Measurements from ENCODE around the gene SNRNP200.
"Not testable (repeated sequence)": the region's sequence is repeated elsewhere in the genome, so short reads cannot be mapped to it uniquely, and the experiment has no call there.

Gene SNRNP200

DNA sequence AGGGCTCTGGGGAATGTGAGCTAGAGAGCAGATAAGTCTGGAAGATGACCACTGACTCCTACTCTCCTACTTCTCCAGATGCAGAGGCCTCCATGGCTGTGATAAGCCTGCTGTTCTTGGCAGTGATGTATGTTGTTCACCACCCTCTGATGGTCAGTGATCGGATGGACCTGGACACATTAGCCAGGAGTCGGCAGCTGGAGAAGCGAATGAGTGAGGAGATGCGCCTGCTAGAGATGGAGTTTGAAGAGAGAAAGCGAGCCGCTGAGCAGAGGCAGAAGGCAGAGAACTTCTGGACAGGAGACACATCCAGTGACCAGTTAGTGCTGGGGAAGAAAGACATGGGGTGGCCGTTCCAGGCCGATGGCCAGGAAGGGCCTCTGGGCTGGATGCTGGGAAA is 21.2 kb upstream of the SNRNP200 start:
- no peak for DNase-seq (ENCODE audit: low read depth)
- no peak overlapping the region for H3K4me3 ChIP-seq (ENCODE audit: low read depth, low read length)

DNA sequence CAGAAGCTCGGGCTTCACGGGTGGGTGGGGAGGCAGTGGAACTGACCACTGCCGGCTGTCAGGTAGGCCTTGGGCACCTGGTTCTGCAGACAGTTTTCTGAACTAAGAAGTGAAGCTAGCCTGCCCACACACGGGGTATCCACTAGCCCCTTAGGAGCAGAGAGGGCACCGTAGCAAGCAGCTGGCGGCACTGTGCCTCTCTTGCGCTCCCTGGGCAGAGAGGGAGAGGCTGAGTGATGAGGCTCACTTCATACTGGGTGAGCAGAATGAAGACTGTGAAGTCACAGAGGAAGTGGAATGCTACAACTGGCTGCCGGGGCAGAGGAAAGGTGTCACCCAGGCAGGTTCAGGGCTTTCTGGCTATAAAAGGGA is 20.5 kb upstream of the SNRNP200 start:
- peak overlapping the region; percentile 52 for H3K4me3 ChIP-seq (ENCODE audit: low read depth, low read length)
- DNase-seq (ENCODE audit: low read depth), result no peak

DNA sequence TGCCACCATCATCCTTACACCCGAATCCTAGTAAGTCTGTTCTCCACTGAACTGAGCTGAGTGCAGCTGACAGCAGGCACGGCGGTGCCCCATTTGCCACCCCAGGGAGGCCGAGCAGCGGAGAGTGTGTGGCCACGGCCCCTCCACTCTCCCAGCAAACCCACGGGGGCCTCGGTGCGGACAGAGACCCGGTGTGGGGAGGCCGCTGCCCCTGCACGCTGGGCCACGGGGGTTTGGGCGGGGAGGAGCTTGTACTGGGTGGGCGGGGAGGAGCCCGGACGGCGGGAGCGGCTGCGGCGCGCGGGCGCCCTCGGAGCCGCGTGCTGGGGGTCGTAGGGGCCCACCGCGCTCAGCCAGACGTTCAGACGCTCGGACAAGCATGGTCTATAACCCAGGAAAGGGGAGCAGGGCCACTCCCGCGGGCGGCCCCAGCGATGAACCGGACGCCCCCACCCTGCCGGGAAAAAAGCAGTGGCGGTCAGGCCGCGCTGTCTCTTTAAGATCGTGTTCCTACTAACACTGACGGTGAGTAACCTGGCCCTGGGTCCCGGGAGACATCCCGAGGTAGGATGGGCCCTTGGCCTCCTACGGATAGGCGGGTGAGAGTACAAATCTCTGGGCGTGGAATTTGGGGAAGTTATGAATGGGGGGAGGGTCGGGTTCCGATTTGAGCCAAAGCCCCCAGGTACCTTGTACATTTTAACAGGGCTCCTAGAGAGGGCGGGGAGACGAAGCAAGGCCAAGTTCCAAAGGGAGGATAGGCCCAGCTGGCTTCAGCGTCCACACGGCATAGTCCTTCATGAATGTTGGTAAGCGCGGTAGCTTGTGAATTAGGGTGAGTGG is 19.9 kb upstream of the SNRNP200 start, which contains the start of gene ITPRIPL1:
Gene ITPRIPL1, plus strand, starts transcription at position 277 of the 843 bp plus-strand sequence. Its CDS starts 523 bp downstream, at position 800.
- H3K4me3 ChIP-seq (ENCODE audit: low read depth, low read length), result peak within 1 kb of the TSS; percentile 52
- DNase-seq (ENCODE audit: low read depth), result no peak

DNA sequence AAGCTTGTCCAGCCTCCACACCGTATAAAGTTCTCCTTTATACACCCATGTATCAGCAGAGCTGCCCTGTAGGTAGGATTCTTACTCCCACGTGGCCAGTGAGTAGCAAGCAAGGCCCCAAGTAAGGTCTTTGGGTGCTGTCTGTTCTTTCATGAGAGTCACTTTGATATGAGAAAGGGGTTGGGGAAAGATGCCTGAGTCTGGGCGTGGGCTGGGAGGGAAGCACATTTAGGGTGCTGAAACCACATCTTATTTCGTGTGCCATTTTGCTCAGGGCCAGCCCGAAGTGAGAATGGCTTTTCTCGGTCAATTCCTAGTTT is 19.3 kb upstream of the SNRNP200 start:
- H3K4me3 ChIP-seq (ENCODE audit: low read depth, low read length), result peak overlapping the region; percentile 52
- DNase-seq (ENCODE audit: low read depth), result no peak

DNA sequence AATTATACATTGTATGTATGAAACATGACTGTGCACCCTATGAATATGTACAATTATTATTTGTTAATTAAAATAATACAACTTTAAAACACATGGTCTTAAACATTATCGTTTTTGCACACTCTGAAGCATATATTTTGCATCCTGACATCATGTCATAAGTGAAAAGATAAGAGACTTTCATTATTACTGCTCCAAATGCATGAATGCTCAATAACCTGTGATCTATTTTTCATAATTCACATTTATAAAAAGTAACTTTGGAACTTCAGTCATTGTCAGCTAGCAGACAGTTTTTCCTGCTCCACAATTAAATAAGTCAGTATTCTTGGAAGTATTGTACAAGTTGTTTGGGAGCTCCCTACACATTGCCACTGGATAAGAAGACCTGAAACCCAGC is 18.5 kb upstream of the SNRNP200 start:
- H3K4me3 ChIP-seq (ENCODE audit: low read depth, low read length), result no peak overlapping the region
- DNase-seq (ENCODE audit: low read depth), result no peak

DNA sequence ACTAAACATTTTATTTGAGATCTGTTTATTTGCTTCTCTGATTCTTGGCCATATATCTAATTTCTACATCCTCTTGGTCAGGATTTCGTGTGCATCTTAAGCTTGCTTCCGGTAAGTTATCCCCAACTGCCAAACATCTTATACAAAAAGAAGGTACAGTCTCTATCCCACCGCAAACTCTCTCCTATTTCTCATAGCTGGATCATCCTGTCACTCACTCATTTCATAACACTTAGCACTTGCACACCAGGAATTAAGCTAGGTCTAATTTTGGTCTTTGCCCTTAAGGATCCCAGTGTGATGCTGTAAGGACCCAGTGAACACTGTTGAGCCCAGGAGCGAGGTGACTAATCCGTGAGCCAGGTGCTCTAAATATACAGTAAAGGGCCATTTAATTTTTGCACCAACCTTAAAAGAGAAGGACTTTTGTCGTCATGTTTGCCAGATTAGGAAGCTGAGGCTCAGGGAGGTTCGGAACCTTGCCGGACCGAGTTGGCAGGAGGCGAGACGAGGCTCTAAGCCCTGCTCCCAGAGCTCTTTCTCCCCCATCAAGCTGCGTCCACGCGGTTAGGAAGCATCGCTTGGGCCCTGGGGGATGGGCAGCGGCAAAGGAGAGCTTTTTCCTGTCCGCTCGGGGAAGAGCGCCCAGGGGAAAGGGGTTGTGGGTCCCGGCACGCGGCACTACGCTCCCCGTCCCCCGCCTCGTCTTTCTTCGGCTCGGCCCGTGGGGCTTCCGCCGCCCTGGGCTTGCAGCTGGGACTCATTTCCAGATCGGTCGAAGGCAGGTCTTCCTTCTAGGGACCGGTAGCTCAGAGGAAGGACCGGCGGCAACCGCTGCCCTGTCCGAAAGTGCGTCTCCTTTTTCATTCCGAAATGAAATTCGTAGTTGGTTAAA is 15.6 kb upstream of the SNRNP200 start:
- H3K4me3 ChIP-seq (ENCODE audit: low read depth, low read length), result peak overlapping the region; percentile 55
- no peak for DNase-seq (ENCODE audit: low read depth)

DNA sequence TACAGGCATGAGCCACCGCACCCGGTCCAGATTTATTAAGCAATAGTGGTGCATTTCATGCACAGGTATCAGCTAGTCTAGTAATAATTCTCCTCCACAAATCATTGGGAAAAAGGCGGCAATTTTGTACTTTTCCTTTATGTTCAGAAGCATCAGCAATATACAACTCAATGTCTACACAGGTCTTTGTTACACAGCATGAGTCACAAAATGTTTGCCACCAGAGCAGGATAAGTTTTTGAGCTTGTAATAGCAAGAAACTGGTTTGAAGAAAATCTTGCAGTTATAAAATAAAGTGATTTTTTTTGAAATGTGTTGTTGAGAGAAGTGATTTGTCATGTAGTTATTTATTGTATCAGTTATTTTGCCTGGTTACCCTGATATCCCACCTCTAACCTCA is 15.0 kb upstream of the SNRNP200 start:
- no peak for DNase-seq (ENCODE audit: low read depth)
- no peak overlapping the region for H3K4me3 ChIP-seq (ENCODE audit: low read depth, low read length)

DNA sequence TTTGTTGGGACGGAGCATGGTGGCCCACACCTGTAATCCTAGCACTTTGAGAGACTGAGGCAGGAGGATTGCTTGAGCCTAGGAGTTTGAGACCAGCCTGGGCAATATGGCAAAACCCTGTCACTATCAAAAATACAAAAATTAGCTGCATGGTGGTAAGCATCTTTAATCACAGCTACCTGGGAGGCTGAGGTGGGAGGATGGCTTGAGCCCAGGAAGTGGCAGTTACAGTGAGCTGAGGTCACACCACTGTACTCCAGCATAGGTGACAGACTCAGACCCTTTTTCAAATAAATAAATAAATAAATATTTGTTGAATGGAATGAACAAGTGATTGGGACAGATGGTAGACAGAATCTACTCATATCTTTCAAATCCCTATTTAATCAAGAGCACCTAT is 14.1 kb upstream of the SNRNP200 start:
- no peak overlapping the region for H3K4me3 ChIP-seq (ENCODE audit: low read depth, low read length)
- DNase-seq (ENCODE audit: low read depth), result no peak

DNA sequence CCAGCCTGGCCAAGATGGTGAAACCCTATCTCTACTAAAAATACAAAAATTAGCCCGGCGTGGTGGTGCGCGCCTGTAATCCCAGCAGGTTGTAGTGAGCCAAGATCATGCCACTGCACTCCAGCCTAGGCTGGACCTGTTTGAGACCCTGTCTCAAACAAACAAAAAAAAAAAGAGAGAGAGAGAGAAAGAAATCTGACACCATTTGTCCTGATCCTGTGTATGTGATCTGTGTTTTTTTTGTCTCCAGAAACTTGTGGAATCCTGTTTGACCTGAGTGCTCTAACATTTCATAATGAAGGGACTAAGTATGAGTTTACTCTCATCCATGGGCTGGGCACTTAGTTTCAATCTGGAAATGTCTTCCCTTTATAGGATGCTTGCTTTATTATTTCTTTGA is 13.4 kb upstream of the SNRNP200 start:
- DNase-seq (ENCODE audit: low read depth), result no peak
- H3K4me3 ChIP-seq (ENCODE audit: low read depth, low read length), result no peak overlapping the region

DNA sequence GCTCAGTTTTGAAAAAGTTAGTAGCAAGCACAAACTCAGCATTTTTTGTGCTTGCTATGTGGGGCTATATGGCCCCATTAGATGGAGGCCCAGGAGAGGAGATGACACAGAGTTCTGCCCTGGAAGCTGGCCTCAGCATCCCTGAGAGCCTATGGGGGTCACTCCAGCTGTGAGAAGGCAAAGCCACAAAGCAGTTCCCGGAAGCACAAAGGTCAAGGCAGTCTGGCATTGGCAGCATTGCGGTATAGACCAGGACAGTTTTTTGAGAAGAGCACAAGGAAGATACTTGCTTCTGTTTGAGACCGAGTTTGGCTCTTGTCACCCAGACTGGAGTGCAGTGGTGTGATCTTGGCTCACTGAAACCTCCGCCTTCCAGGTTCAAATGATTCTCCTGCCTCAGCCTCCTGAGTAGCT is 12.2 kb upstream of the SNRNP200 start:
- DNase-seq (ENCODE audit: low read depth), result no peak

DNA sequence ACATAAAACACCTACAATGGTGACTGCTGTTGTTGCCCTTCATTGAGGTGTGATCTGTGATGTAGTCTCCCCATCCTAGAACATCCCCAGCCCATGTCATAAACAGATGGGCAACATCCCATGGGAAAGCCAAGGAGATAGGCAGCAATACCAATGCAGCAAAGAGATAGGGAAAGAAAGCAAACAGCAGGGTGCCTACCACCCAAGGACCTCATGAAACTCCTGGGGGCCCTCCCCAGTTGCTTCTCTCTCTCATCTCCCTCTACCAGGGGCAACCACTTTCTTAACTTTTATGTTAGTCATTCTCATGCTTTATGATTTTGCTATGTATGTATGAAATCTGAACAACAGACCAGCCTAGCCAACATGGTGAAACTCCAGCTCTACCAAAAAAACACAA is 11.7 kb upstream of the SNRNP200 start:
- no peak for DNase-seq (ENCODE audit: low read depth)
- H3K4me3 ChIP-seq (ENCODE audit: low read depth, low read length), result no peak overlapping the region

More for the DNA sequence above, 12.2 kb upstream of the SNRNP200 start:
- H3K4me3 ChIP-seq (ENCODE audit: low read depth, low read length), result no peak overlapping the region

DNA sequence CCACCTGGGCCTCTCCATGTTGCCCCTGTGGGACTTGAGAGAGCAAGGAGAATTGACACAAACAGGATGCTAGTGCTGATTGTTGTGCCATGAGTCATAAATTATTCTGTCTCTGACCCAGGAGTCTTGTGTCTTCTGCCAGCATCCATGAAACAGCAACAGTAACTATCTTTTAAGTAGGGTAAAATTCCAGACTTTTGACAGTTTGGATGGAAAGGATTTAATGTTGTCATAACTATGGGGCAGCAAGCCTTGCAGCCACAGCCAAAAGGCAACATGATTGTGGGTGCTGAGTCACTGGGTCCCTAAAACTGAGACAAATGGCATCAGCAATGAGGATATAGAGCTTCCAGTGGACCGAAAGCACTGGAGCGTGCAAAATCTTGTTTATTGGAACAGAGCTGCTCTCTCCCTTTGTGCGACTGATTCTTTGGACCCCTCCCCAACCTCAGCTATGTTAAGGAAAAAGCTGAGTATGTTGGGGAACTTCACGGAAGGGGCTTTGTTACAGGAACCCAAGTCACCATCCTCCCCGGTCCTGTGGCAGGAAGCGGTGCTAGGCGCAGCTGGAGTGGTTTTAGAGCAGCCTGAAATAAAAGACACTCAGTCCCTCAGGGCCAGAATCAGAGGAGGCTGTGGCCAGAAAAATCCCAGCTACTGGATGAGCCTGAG is 10.2 kb upstream of the SNRNP200 start:
- peak; percentile 27 for DNase-seq (ENCODE audit: low read depth)
- H3K4me3 ChIP-seq (ENCODE audit: low read depth, low read length), result no peak overlapping the region

DNA sequence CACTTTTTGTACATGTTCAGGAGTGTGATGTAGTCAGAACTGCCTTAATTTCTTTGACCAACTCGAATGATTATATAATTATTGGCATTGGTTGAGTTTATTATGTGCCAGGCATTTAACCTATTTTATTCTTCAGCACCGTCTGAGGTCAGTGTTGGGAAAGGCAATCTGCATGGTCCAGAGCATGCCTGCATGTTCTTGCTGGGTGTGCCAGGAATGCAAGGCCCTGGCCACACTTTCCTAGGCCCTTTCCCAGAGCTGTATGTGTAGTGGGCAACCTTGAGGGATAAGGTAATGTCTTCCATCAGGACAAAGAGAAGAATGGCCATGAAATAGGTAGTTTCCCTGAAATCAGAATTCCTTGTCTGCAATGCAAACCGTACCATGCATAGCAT is 9.7 kb upstream of the SNRNP200 start:
- no peak overlapping the region for H3K4me3 ChIP-seq (ENCODE audit: low read depth, low read length)

DNA sequence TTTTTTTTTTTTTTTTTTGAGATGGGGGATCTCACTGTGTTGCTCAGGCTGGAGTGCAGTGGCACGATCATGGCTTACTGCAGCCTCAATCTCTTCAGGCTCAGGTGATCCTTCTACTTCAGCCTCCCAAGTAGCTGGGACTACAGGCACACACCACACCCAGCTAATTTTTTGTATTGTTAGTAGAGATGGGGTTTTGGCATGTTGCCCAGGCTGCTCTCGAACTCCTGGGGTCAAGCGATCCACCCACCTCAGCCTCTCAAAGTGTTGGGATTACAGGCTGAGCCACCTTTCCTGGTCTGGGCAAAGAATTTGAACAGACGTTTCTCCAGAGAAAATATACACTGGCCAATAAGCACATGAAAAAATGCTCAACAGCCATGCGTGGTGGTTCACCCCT is 2.9 kb upstream of the SNRNP200 start:
- H3K4me3 ChIP-seq (ENCODE audit: low read depth, low read length), result no peak overlapping the region
- DNase-seq (ENCODE audit: low read depth), result no peak

More for the DNA sequence above, 9.7 kb upstream of the SNRNP200 start:
- DNase-seq (ENCODE audit: low read depth), result no peak

DNA sequence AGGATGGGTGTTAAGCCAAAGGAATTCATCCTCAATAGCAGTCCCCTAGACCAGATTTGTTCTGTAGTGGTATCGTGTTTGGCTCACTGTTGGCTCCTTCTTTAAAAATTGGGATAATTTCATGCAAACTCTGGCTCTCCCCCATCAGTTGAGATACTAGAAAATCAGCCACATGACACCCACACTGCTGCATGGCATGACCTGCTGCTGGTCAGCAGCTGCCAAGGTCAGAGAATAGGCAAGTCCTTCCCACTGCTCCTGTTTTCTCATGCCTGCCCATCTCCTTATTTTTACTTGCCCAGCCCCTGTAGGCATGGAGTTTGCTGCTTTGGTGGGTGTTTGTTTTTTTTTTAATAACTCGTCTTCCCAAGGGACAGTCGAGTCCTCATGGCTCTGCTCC is 1.0 kb upstream of the SNRNP200 start:
- peak overlapping the region; percentile 99 for H3K4me3 ChIP-seq (ENCODE audit: low read depth, low read length)

DNA sequence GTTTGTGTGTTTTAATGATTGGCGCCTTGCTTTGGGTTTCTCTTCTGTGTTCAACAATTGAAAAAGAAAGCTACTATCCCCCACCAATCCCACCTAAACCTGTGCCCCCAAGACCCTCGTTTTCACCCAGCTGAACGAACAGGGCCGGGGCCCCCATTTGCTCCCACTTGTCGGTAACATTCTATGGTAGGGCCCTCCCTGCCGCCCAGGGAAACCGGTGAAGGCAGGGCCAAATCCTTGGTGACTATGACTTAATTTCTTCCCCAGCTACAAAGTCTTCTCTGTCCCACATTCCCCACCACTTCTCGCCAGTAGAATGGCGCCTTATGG is 598 bp upstream of the SNRNP200 start:
- DNase-seq (ENCODE audit: low read depth), result no peak
- H3K4me3 ChIP-seq (ENCODE audit: low read depth, low read length), result peak overlapping the region; percentile 99

More for the DNA sequence above, 1.0 kb upstream of the SNRNP200 start:
- no peak for DNase-seq (ENCODE audit: low read depth)

DNA sequence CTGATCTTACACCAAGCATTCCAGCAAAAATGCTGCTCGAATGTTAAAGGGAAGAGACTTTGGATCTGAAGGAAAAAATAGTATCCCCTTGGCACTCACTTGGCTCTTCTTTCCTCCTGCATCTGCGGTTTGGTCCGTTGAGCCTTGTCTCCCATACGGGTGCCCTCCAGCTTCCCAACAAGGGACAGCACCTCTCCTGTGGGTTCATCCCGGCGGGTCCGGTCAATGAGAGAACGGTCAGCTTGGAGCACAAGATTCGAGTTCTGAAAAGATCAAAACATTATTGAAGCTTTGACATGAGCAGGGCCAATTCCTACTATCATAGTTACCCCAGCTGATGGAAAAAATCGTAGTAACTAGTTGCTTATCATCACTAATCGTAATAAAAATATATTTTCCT is 740 bp downstream of the SNRNP200 start:
- H3K4me3 ChIP-seq (ENCODE audit: low read depth, low read length), result peak overlapping the region; percentile 99

DNA sequence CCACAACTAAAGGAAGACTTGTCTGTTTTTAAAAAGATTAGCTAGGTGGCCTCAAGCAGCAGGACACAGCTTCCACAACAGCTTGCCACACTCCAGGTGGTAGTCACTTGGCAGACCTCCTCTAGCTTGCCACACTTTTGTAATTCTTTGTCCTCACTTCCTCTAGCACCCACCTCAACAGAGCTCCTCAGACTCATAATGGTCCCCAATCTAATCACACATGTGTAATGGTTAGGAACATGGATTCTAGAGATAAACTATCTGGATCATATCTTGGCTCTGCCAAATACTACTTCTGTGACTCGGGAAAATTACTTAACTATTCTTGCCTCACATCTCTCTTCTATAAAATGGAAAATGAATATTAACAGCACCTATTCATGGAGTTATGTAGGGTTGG is 3.5 kb downstream of the SNRNP200 start:
- DNase-seq (ENCODE audit: low read depth), result no peak
- H3K4me3 ChIP-seq (ENCODE audit: low read depth, low read length), result no peak overlapping the region

More for the DNA sequence above, 740 bp downstream of the SNRNP200 start:
- no peak for DNase-seq (ENCODE audit: low read depth)

DNA sequence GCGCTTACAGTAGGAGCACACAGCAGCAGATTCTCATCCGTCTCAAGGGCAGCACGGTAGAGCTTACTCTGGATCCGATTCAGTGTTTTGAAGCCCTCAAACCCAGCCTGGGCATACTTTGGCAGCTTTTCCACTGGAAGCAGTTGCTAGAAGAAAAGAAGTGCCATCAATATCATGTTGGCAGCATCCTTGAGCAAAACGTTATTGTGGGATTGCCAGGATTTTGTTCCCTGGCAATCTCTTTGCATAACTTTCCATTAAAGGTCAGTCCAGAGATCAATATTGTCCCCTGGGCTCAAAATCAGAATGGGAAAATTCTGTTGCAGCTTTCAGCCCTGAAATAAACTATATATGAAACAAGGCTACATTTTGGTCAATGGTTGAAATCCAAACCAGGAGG is 8.4 kb downstream of the SNRNP200 start:
- no peak for DNase-seq (ENCODE audit: low read depth)
- no peak overlapping the region for H3K4me3 ChIP-seq (ENCODE audit: low read depth, low read length)

DNA sequence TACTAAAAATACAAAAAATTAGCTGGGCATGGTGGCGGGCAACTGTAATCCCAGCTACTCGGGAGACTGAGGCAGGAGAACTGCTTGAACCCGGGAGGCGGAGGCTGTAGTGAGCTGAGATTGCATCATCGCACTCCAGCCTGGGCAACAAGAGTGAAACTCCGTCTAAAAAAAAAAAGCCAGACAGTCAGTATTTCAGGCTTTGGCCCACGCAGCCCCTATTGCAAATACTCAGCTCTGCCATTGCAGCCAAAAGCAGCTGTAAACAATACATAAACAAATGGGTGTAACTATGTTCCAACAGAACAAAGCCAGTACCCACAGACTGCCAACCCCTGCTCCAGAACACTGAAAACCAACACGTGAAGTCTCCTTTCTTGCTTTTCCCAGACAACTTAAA is 11.1 kb downstream of the SNRNP200 start:
- DNase-seq (ENCODE audit: low read depth); H3K4me3 ChIP-seq (ENCODE audit: low read depth, low read length): not testable (repeated sequence)

Data from skeletal muscle cell (primary cell).